Panc1 (cell line): Measurements from ENCODE around the gene TMIGD1.

Source experiments
- CTCF ChIP-seq: fragments of 450-650 bp; IDR thresholded peaks from 2 replicates; pipeline ENCODE4 v1.5.1; 2017; ENCODE audit warnings: mild to moderate bottlenecking
- POLR2AphosphoS5 ChIP-seq: IDR thresholded peaks from 2 replicates; pipeline ENCODE4 v1.6.1; 2012; ENCODE audit warnings: mild to moderate bottlenecking, low read depth, low read length, moderate library complexity
- SIN3A ChIP-seq: IDR thresholded peaks from 2 replicates; pipeline ENCODE4 v1.6.1; 2012; ENCODE audit warnings: low read depth, mild to moderate bottlenecking, low read length, moderate library complexity, borderline replicate concordance; ENCODE audit not compliant: insufficient read depth
- TCF7L2 ChIP-seq: IDR thresholded peaks from 2 replicates; pipeline ENCODE4 v1.6.1; 2011; ENCODE audit warnings: mild to moderate bottlenecking, low read depth, low read length, inconsistent platforms
- TF ChIP-seq, protein P1 (sequence below), 2 experiments: IDR thresholded peaks; 2 replicates each; pipeline ENCODE4 v1.6.1; 2011 to 2012; ENCODE audit warnings: low read depth in 2 of 2, control low read depth in 1 of 2, low read length in 1 of 2, mild to moderate bottlenecking in 1 of 2, moderate library complexity in 1 of 2; ENCODE audit not compliant: insufficient read depth in 1 of 2

DNA sequence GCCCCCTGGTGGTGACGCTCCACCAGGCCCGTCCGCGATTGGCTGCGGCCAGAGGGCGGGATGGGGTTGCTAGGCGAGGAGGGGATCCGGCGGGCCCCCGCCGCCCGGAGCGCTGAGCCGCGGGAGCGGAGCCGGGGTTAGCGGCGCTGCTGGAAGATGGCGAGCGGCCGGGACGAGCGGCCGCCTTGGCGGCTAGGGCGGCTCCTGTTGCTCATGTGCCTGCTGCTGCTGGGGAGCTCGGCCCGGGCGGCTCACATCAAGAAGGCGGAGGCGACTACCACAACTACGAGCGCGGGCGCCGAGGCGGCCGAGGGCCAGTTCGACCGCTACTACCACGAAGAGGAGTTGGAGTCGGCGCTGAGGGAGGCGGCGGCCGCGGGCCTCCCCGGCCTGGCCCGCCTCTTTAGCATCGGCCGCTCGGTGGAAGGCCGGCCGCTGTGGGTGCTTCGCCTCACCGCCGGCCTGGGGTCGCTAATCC, 45.0 kb upstream of the TMIGD1 start, which contains the start of gene CPD:
- TF ChIP-seq, protein P1, sequence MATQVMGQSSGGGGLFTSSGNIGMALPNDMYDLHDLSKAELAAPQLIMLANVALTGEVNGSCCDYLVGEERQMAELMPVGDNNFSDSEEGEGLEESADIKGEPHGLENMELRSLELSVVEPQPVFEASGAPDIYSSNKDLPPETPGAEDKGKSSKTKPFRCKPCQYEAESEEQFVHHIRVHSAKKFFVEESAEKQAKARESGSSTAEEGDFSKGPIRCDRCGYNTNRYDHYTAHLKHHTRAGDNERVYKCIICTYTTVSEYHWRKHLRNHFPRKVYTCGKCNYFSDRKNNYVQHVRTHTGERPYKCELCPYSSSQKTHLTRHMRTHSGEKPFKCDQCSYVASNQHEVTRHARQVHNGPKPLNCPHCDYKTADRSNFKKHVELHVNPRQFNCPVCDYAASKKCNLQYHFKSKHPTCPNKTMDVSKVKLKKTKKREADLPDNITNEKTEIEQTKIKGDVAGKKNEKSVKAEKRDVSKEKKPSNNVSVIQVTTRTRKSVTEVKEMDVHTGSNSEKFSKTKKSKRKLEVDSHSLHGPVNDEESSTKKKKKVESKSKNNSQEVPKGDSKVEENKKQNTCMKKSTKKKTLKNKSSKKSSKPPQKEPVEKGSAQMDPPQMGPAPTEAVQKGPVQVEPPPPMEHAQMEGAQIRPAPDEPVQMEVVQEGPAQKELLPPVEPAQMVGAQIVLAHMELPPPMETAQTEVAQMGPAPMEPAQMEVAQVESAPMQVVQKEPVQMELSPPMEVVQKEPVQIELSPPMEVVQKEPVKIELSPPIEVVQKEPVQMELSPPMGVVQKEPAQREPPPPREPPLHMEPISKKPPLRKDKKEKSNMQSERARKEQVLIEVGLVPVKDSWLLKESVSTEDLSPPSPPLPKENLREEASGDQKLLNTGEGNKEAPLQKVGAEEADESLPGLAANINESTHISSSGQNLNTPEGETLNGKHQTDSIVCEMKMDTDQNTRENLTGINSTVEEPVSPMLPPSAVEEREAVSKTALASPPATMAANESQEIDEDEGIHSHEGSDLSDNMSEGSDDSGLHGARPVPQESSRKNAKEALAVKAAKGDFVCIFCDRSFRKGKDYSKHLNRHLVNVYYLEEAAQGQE (IDR thresholded peaks at IDR 0.05; ENCODE audit: insufficient read depth in 1 of 2, low read depth in 2 of 2, low read length in 1 of 2): no peak
- TF ChIP-seq CTCF (no peak), POLR2AphosphoS5 (peak; percentile 78; the same call in 1 of the 2 replicates), SIN3A (peak; percentile 87; the same call in 1 of the 2 replicates), TCF7L2 (peak; percentile 68)
